Measurements from ENCODE around the gene HOXA3. TPM values are rescaled to one million over a fixed set of nuclear protein-coding genes. Genes with fewer than 3 reads are reported as not detected.

The HOXA3 gene
- total and polyA plus RNA-seq, 7 donors, result 0.65 to 5.6 (median 3.3) TPM

DNA sequence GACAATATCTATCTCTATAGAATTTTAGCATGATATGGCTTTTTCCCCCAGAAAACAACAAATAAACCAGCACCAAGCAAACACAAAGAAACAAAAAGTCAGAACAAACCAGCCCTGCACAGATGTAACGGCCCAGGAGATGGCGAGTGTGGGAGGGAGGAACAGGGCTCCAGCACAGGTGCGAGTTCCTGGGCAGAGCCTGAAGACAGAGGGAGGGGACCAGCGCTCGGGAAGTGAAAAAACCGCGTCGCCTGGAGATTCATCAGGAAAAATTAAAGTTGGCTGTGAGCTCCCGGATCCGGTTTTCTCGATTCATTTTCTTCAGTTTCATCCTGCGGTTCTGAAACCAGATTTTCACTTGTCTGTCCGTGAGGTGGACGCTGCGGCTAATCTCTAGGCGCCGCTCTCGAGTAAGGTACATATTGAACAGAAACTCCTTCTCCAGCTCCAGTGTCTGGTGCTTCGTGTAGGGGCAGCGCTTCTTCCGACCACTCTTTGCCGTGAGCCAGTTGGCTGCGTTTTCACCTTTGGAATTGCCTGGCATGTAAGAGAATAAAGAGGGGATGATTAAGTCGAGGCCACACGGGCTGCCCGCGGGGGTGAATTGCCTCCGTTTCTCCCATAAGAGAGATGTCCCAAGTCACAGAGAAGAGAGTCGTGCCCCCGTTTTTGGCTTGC lies 19.4 kb upstream of the HOXA3 start:
- no peak for TF ChIP-seq CTCF (IDR thresholded peaks at IDR 0.05)
- no peaks in the 10 kb centered on the region for H3K9me3 ChIP-seq
- no peaks in the 10 kb centered on the region for H3K36me3 ChIP-seq (ENCODE audit: insufficient read depth in 1 of 2, low read depth in 1 of 2)
- DNase-seq (peak in 1 of 2 donors; percentile 49), ATAC-seq (peak in 1 of 4 donors; percentile 15)
- H3K27me3 ChIP-seq (ENCODE audit: insufficient read depth in 3 of 3, low read length in 2 of 3), result no peaks in the 10 kb centered on the region
- 15 to 20% (median 20%) methylated on average over 30 of the region's 30 CpGs for WGBS, 3 donors
- H3K4me1 ChIP-seq, result peaks cover 20% of the 10 kb centered on the region
- H3K4me3 ChIP-seq, result peak overlapping the region; percentile 79
- peak overlapping the region; percentile 92 for H3K27ac ChIP-seq
- intact Hi-C loops (cut with DNase I), result loop anchor here in 1 of 2 donors (2.0 kb wide), 1 partner anchor 1315 kb away; no protein-coding TSS in a partner anchor

- no peak for ATAC-seq
- 9 to 26% (median 15%) methylated on average over 8 of the region's 8 CpGs for WGBS, 3 donors
- peaks cover 17% of the 10 kb centered on the region for H3K4me1 ChIP-seq
- H3K27me3 ChIP-seq (ENCODE audit: insufficient read depth in 3 of 3, low read length in 2 of 3), result no peaks in the 10 kb centered on the region
- intact Hi-C loops (cut with DNase I), result no loop called here
- TF ChIP-seq CTCF (IDR thresholded peaks at IDR 0.05), result no peak
- H3K36me3 ChIP-seq (ENCODE audit: insufficient read depth in 1 of 2, low read depth in 1 of 2), result no peaks in the 10 kb centered on the region
- peak overlapping the region; percentile 79 for H3K4me3 ChIP-seq
- peak in 1 of 2 donors; percentile 75 for DNase-seq
- H3K27ac ChIP-seq, result peak overlapping the region; percentile 92
- H3K9me3 ChIP-seq, result no peaks in the 10 kb centered on the region
These were observed 18.9 kb upstream of the HOXA3 start for GRCh38 chr7:27171325-27171636.

- intact Hi-C loops (cut with DNase I), result no loop called here
- H3K36me3 ChIP-seq (ENCODE audit: insufficient read depth in 1 of 2, low read depth in 1 of 2), result no peaks in the 10 kb centered on the region
- no peak for DNase-seq
- peak overlapping the region; percentile 79 for H3K4me3 ChIP-seq
- no peak for ATAC-seq
- no peaks in the 10 kb centered on the region for H3K27me3 ChIP-seq (ENCODE audit: insufficient read depth in 3 of 3, low read length in 2 of 3)
- TF ChIP-seq CTCF (IDR thresholded peaks at IDR 0.05), result no peak
- peaks cover 17% of the 10 kb centered on the region for H3K4me1 ChIP-seq
- H3K27ac ChIP-seq, result peak overlapping the region; percentile 92
- WGBS, 3 donors, result 26 to 35% (median 31%) methylated on average over 11 of the region's 11 CpGs
- H3K9me3 ChIP-seq, result no peaks in the 10 kb centered on the region
These were observed 18.3 kb upstream of the HOXA3 start for GRCh38 chr7:27170426-27171324.

DNA sequence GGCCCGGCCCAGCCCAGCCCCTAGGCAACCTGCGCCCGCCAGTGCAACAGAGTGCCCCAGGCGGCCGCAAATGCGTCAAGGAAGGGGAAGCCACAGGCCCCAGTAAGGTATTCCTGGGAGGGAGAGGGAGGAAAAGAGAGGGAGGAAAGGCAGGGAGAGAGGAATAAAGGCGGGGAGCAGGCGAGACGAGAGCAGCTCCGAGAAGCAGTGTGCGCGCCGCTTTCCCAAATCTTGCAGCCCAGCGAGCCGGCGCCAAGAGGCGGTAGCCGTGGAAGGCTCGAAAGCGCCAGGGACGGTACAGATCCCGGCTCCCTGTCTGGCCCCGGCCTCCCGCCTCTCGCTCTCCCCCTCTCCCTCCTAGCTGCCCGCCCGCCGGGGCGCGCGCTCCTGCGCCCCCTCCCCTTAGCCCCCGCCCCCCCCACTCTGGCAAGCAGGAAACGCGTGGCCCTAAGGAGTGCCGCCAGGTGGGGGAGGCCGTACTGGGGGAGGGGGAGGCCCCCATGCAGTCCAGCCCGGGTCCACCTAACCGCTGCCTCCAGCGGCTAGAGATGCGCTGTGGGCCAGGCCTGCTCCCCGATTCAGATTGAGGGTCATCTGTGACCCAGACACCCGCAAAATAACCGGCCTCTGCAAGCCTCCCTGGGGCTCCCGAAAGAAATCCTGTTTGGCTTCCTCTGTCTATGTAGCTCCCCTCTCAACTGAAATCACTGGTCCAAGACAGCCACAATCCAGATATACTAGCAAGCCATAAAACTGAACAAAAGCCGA lies 17.5 kb upstream of the HOXA3 start:
- 3 to 6% (median 4%) methylated on average over 22 to 46 of the region's 46 CpGs for WGBS, 3 donors
- peak overlapping the region; percentile 92 for H3K27ac ChIP-seq
- no peaks in the 10 kb centered on the region for H3K9me3 ChIP-seq
- peaks cover 14% of the 10 kb centered on the region for H3K4me1 ChIP-seq
- intact Hi-C loops (cut with DNase I), result loop anchor here (1.0 to 10.0 kb wide), 4 partner anchors 965 to 1605 kb away; partner anchors contain the start of genes CBX3 (in 1 of the 2) and HNRNPA2B1 (in 1 of the 2)
- peak overlapping the region; percentile 79 for H3K4me3 ChIP-seq
- DNase-seq (peak in 1 of 2 donors; percentile 70), ATAC-seq (no peak)
- no peaks in the 10 kb centered on the region for H3K36me3 ChIP-seq (ENCODE audit: insufficient read depth in 1 of 2, low read depth in 1 of 2)
- H3K27me3 ChIP-seq (ENCODE audit: insufficient read depth in 3 of 3, low read length in 2 of 3), result no peaks in the 10 kb centered on the region
- no peak for TF ChIP-seq CTCF (IDR thresholded peaks at IDR 0.05)

All from psoas muscle (tissue), 8 donors.